ENCODE results near the gene SH3PXD2A. TPM values are rescaled to one million over a fixed set of nuclear protein-coding genes. Genes with fewer than 3 reads are reported as not detected.

Gene SH3PXD2A
- total RNA-seq, 4 donors from 2014 or later, result 26.5 to 56.9 (median 33.3) TPM

GRCh38 chr10:103717341-103718246 is 137.8 kb downstream of the SH3PXD2A start:
- Histone ChIP-seq H3K4me1 (peaks cover 0 to 6% (median 4%) of the 10 kb centered on the region in 4 donors), H3K27me3 (no peaks in the 10 kb centered on the region), H3K4me3 (no peak overlapping the region), H3K27ac (peak overlapping the region in 1 of 4 donors; percentile 25), H3K36me3 (no peaks in the 10 kb centered on the region), H3K9me3 (no peaks in the 10 kb centered on the region)
- no peak for TF ChIP-seq CTCF (IDR thresholded peaks at IDR 0.05)
- no peak for TF ChIP-seq POLR2AphosphoS5 (IDR thresholded peaks at IDR 0.05)
- no peak for TF ChIP-seq POLR2A (IDR thresholded peaks at IDR 0.05)
- TF ChIP-seq EP300 (IDR thresholded peaks at IDR 0.05; ENCODE audit: low read depth), result no peak
- DNase-seq, result no peak
- 79 to 86% methylated on average over 6 to 11 of the region's 11 CpGs for WGBS, 2 donors (ENCODE audit: low coverage in 1 of 2)
- intact Hi-C loops (cut with DNase I; ENCODE audit: low total_unique reads) (no loop called here), in situ Hi-C loops (cut with MboI; ENCODE audit: low pct_ligation_motif_present in 1 of 4, low pct_unique_long_range_greater_than_20kb in 1 of 4, low sequenced_read_pairs in 3 of 4) (loop anchor here in 2 of 4 donors (5.0 to 10.0 kb wide), 2 partner anchors 145 to 147 kb away; no protein-coding TSS in a partner anchor)

GRCh38 chr10:103716206-103717160 is 138.9 kb downstream of the SH3PXD2A start:
- in situ Hi-C loops (cut with MboI; ENCODE audit: low pct_ligation_motif_present in 1 of 4, low pct_unique_long_range_greater_than_20kb in 1 of 4, low sequenced_read_pairs in 3 of 4) (loop anchor here in 2 of 4 donors (5.0 to 10.0 kb wide), 2 partner anchors 146 to 148 kb away; no protein-coding TSS in a partner anchor), intact Hi-C loops (cut with DNase I; ENCODE audit: low total_unique reads) (no loop called here)
- no peak for DNase-seq
- no peaks in the 10 kb centered on the region for H3K9me3 ChIP-seq
- no peak overlapping the region for H3K4me3 ChIP-seq
- H3K36me3 ChIP-seq, result no peaks in the 10 kb centered on the region
- 78% methylated on average over 11 of the region's 11 CpGs; no CpG with 5 or more reads in 1 of the 2 donors for WGBS, 2 donors (ENCODE audit: low coverage in 1 of 2)
- no peaks in the 10 kb centered on the region for H3K27me3 ChIP-seq
- H3K27ac ChIP-seq, result peak overlapping the region in 3 of 4 donors; percentile 18 to 38 (median 25)
- no peak for TF ChIP-seq POLR2AphosphoS5 (IDR thresholded peaks at IDR 0.05)
- TF ChIP-seq CTCF (IDR thresholded peaks at IDR 0.05), result no peak
- TF ChIP-seq POLR2A (IDR thresholded peaks at IDR 0.05), result no peak
- TF ChIP-seq EP300 (IDR thresholded peaks at IDR 0.05; ENCODE audit: low read depth), result no peak
- H3K4me1 ChIP-seq, result peaks cover 0 to 10% (median 4%) of the 10 kb centered on the region in 4 donors

- intact Hi-C loops (cut with DNase I; ENCODE audit: low total_unique reads) (no loop called here), in situ Hi-C loops (cut with MboI; ENCODE audit: low pct_ligation_motif_present in 1 of 4, low pct_unique_long_range_greater_than_20kb in 1 of 4, low sequenced_read_pairs in 3 of 4) (loop anchor here in 2 of 4 donors (5.0 to 10.0 kb wide), 2 partner anchors 147 to 149 kb away; no protein-coding TSS in a partner anchor)
- 79% methylated on average over 8 of the region's 8 CpGs; no CpG with 5 or more reads in 1 of the 2 donors for WGBS, 2 donors (ENCODE audit: low coverage in 1 of 2)
- Histone ChIP-seq H3K36me3 (no peaks in the 10 kb centered on the region), H3K9me3 (no peaks in the 10 kb centered on the region), H3K27ac (peak overlapping the region in 1 of 4 donors; percentile 26), H3K4me3 (no peak overlapping the region), H3K27me3 (no peaks in the 10 kb centered on the region), H3K4me1 (peaks cover 0 to 10% (median 4%) of the 10 kb centered on the region in 4 donors)
- TF ChIP-seq CTCF (IDR thresholded peaks at IDR 0.05) (no peak), EP300 (IDR thresholded peaks at IDR 0.05; ENCODE audit: low read depth) (no peak), POLR2AphosphoS5 (IDR thresholded peaks at IDR 0.05) (no peak), POLR2A (IDR thresholded peaks at IDR 0.05) (no peak)
- no peak for DNase-seq
These were observed 139.9 kb downstream of the SH3PXD2A start for GRCh38 chr10:103715430-103715829.
